AG10803 (cell line): ENCODE results near the gene ESR2.
"Not testable (repeated sequence)": the region's sequence is repeated elsewhere in the genome, so short reads cannot be mapped to it uniquely, and the experiment has no call there.

Experiments
- DNase-seq: peaks from one replicate; pipeline ENCODE4 v3.0.0; 2010; ENCODE audit warnings: low read depth
- H3K4me3 ChIP-seq: 2 replicates; pipeline ENCODE4 v1.5.1; 2011; ENCODE audit warnings: mild to moderate bottlenecking, low read length, control low read depth
- CTCF ChIP-seq: conservative IDR thresholded peaks from 2 replicates; pipeline ENCODE4 v1.5.1; 2011; ENCODE audit warnings: mild to moderate bottlenecking, low read length, control low read depth, inconsistent platforms

Gene ESR2

GRCh38 chr14:64215274-64215673, 78.9 kb downstream of the ESR2 start:
- no peak overlapping the region for H3K4me3 ChIP-seq
- no peak for DNase-seq
- TF ChIP-seq CTCF: no peak

DNA sequence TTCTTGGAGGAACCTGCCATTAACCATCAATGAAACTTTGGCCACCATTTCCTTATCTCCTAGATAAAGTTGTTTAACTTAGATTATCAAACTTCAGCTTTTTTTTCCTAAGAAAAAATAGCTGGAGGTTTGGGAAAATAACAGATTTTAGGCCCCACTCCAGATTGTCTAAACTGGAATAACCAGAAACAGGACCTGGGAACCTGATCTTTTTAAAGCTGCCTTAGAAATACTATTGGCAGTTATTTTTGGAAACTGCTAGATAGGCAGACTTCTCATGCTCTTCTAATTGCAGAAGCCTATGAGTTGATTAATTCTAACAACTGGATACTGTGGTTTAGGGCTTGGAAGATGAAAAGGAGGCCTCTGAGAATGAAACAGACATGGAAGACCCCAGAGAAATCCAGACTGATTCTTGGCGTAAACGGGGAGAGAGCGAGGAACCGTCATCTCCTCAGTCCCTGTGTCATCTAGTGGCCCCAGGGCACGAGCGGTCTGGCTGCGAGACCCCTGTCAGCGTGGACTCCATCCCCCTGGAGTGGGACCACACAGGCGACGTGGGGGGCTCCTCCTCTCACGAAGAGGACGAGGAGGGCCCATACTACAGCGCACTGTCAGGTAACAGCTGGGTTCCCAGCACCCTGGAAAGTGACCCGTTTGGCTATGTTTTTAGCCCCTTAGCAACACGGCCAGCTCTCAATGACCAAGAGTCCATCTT, 80.2 kb downstream of the ESR2 start:
- TF ChIP-seq CTCF: no peak
- H3K4me3 ChIP-seq: no peak overlapping the region
- DNase-seq: no peak

- no peak overlapping the region for H3K4me3 ChIP-seq
- DNase-seq: peak; percentile 9
- TF ChIP-seq CTCF: no peak
Measured at GRCh38 chr14:64213086-64213485, 81.1 kb downstream of the ESR2 start.

GRCh38 chr14:64212666-64213065, 81.5 kb downstream of the ESR2 start:
- no peak for DNase-seq
- no peak for TF ChIP-seq CTCF

GRCh38 chr14:64210912-64211311, 83.3 kb downstream of the ESR2 start:
- DNase-seq, H3K4me3 ChIP-seq: not testable (repeated sequence)

More at GRCh38 chr14:64212666-64213065, 81.5 kb downstream of the ESR2 start:
- no peak overlapping the region for H3K4me3 ChIP-seq

- H3K4me3 ChIP-seq: no peak overlapping the region
- DNase-seq: no peak
- TF ChIP-seq CTCF: no peak
Measured at GRCh38 chr14:64210216-64210615, 84.0 kb downstream of the ESR2 start.

GRCh38 chr14:64209444-64210131, 84.6 kb downstream of the ESR2 start:
- DNase-seq: peak; percentile 63
- H3K4me3 ChIP-seq: no peak overlapping the region
- TF ChIP-seq CTCF: no peak
